Prostate gland (tissue), 2 donors: Measurements from ENCODE around the gene ZNF260.

Experiments used
- CTCF ChIP-seq, 4 experiments: fragments of 200-600 bp in 2 of 4; fragments of 450-650 bp in 2 of 4; sonication (generic) in 2 of 4; IDR thresholded peaks; 1 replicate in 3 of 4; 2 replicates in 1 of 4; pipeline ENCODE4 v1.5.1; 2016 to 2019; ENCODE audit warnings: antibody characterized with exemption in 4 of 4, mild to moderate bottlenecking in 2 of 4, moderate library complexity in 2 of 4
- POLR2AphosphoS5 ChIP-seq: sonication (generic); formaldehyde crosslinking; IDR thresholded peaks from one replicate; pipeline ENCODE4 v1.6.1; 2017; ENCODE audit warnings: antibody characterized with exemption

- TF ChIP-seq CTCF (IDR thresholded peaks at IDR 0.05) = no peak
- no peak for TF ChIP-seq POLR2AphosphoS5
Measured at GRCh38 chr19:36527341-36527740, 730 bp downstream of the ZNF260 start.
